HG03196 (cell line): ENCODE results near the gene ADAP1.

Experiments
- ATAC-seq: cut with Tn5 transposase; IDR thresholded peaks from one replicate; pipeline ENCODE4 v1.9.1; 2021; ENCODE audit not compliant: unreplicated experiment

ADAP1 gene

GRCh38 chr7:910441-910861 is 44.0 kb downstream of the ADAP1 start:
- ATAC-seq = no peak

- no peak for ATAC-seq
Observed at GRCh38 chr7:909358-910329, 44.8 kb downstream of the ADAP1 start.

GRCh38 chr7:908591-909357 is 45.7 kb downstream of the ADAP1 start:
- peak; percentile 63 for ATAC-seq

GRCh38 chr7:908159-908581 is 46.3 kb downstream of the ADAP1 start:
- ATAC-seq = no peak

- no peak for ATAC-seq
Observed at GRCh38 chr7:907158-907980, 47.1 kb downstream of the ADAP1 start.

GRCh38 chr7:906776-907157 is 47.7 kb downstream of the ADAP1 start:
- no peak for ATAC-seq

GRCh38 chr7:904847-905246 is 49.6 kb downstream of the ADAP1 start:
- ATAC-seq = no peak

- ATAC-seq = no peak
Observed at GRCh38 chr7:903921-904755, 50.3 kb downstream of the ADAP1 start.

GRCh38 chr7:902996-903395 is 51.5 kb downstream of the ADAP1 start:
- no peak for ATAC-seq

- ATAC-seq = no peak
Observed at GRCh38 chr7:901388-902154, 52.9 kb downstream of the ADAP1 start.

GRCh38 chr7:901041-901387 is 53.5 kb downstream of the ADAP1 start:
- no peak for ATAC-seq

- ATAC-seq = no peak
Observed at GRCh38 chr7:900331-901040, 54.0 kb downstream of the ADAP1 start.

- no peak for ATAC-seq
Observed at GRCh38 chr7:899806-900205, 54.7 kb downstream of the ADAP1 start.

- ATAC-seq = no peak
Observed at GRCh38 chr7:898855-899681, 55.4 kb downstream of the ADAP1 start.

- no peak for ATAC-seq
Observed at GRCh38 chr7:898460-898854, 56.0 kb downstream of the ADAP1 start.

- ATAC-seq = no peak
Observed at GRCh38 chr7:897771-898376, 56.6 kb downstream of the ADAP1 start.

- ATAC-seq = no peak
Observed at GRCh38 chr7:897086-897485, 57.4 kb downstream of the ADAP1 start.
